AG09309 (cell line): ENCODE data around the gene JAKMIP2.

Experiments
- DNase-seq: peaks from one replicate; pipeline ENCODE4 v3.0.0-alpha.2; 2010; ENCODE audit warnings: low read depth
- H3K4me3 ChIP-seq: 2 replicates; pipeline ENCODE4 v1.5.1; 2011; ENCODE audit warnings: mild to moderate bottlenecking, low read depth, low read length, moderate library complexity; ENCODE audit not compliant: control insufficient read depth
- TF ChIP-seq, protein P1 (sequence below): IDR thresholded peaks from 2 replicates; pipeline ENCODE4 v1.5.1; 2011; ENCODE audit warnings: mild to moderate bottlenecking, low read depth, low read length, inconsistent platforms; ENCODE audit not compliant: insufficient read depth, control insufficient read depth; ENCODE audit errors: missing control alignments

JAKMIP2 gene

DNA sequence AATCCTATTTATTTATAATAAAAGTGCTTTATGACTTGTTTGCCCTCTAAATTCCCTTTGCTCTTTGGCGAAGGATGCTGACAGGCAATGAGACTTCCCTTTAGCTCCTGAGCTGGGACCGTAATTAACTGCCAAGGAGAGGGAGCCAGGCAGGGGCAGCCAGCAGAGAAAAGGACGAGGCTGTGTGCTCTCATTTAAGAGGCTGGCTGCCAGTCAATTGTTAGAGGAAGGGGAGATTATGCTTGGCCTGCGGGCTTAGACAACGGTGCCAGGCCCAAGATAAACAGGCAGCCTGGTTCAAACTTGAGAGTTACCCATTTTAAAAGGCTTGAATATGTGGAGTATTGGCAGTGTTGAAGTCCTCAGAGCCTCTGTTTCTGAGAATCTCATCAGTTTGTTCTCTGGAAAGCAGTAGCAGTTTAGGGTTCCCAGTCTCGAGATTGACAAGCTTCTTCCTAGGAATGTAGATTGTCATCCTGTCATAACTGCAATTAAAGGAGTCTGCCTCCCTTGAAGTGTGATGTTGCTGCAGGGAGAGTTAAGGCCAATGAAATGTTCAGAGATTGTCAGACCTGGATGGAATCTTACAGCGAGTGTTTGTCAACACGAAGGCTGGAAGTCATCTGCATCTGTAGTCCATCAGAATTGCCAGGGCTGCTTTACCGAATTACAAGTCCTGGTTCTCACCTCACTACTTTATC lies 113.2 kb downstream of the JAKMIP2 start:
- TF ChIP-seq, protein P1, sequence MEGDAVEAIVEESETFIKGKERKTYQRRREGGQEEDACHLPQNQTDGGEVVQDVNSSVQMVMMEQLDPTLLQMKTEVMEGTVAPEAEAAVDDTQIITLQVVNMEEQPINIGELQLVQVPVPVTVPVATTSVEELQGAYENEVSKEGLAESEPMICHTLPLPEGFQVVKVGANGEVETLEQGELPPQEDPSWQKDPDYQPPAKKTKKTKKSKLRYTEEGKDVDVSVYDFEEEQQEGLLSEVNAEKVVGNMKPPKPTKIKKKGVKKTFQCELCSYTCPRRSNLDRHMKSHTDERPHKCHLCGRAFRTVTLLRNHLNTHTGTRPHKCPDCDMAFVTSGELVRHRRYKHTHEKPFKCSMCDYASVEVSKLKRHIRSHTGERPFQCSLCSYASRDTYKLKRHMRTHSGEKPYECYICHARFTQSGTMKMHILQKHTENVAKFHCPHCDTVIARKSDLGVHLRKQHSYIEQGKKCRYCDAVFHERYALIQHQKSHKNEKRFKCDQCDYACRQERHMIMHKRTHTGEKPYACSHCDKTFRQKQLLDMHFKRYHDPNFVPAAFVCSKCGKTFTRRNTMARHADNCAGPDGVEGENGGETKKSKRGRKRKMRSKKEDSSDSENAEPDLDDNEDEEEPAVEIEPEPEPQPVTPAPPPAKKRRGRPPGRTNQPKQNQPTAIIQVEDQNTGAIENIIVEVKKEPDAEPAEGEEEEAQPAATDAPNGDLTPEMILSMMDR, result no peak
- no peak overlapping the region for H3K4me3 ChIP-seq
- DNase-seq, result no peak

DNA sequence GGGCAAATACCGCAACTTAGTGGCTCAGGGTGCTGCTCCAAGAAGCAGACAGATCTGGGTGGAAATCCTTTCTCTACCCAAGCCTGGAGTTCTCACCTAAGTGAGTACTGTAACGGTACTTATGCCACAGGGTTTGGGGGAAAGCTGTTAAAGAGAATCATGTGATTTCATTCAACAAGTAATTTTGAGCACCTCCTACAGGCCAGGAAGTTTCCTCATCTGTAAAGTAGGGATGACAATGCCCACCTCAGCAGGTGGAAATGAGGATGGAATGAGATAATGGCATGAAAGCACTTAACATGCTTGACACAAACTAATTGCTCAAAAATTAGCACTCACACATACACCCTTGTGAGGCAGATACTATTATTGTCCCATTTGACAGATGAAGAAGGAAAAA lies 114.1 kb downstream of the JAKMIP2 start:
- no peak for DNase-seq
- TF ChIP-seq, protein P1, result no peak
- no peak overlapping the region for H3K4me3 ChIP-seq

DNA sequence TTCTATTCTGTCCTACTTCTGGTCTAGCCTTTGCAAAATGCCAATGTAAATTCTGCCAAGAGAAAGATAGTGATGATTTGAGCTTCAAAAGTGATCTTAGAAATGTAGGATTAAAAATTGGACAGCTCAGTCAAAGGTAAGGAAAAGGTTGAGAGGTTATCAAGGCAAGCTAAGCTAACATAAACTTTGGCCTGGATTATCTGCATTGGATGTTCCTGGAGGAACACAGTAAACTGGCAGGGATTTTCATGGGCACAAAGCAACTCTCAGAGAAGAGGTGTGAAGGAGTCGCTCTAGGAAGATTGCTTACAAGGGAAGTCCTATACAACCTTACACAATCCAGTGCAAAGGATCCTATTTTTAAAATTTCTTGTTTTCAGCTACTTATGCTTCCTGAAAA lies 115.2 kb downstream of the JAKMIP2 start:
- H3K4me3 ChIP-seq, result no peak overlapping the region
- no peak for DNase-seq
- TF ChIP-seq, protein P1, result no peak

DNA sequence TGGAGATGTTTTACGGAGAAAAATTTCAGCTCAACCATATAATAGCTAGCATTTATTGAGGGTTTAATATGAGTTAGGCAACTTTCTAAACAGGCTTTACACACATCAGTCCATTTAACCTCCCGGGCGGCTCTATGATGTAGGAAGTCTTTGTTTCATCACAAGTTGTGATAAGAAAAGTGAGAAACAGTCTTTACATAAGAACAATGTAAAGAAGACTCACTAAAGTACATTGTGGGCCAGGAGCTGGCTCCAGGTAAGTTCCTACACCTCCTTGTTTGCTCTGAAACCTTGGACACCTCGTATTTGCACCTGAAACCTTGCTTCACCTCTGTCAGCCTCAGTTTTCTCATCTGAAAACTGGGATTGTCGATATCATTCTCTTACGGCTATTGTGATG lies 116.1 kb downstream of the JAKMIP2 start:
- DNase-seq, result no peak
- no peak overlapping the region for H3K4me3 ChIP-seq

DNA sequence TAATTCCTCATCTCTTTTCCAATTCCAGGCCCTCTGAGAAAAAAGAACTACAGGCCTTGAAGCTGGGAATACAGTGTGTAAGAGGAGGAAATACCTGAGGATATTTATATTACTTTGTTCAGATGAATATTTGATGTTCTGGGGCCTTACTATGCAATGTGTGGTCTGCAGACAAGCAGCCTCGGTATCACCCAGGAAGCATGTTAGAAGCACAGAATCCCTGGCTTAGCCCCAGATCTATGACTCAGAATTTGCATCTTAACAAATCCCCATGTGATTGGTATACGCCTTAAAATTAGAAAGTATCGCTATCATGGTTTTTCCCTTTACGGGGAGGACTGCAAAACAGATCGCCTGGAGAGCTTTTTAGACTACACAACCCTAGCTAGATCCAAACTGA lies 121.0 kb downstream of the JAKMIP2 start:
- DNase-seq, result no peak
- TF ChIP-seq, protein P1, result no peak
- no peak overlapping the region for H3K4me3 ChIP-seq

More for the DNA sequence above, 116.1 kb downstream of the JAKMIP2 start:
- TF ChIP-seq, protein P1, result no peak

DNA sequence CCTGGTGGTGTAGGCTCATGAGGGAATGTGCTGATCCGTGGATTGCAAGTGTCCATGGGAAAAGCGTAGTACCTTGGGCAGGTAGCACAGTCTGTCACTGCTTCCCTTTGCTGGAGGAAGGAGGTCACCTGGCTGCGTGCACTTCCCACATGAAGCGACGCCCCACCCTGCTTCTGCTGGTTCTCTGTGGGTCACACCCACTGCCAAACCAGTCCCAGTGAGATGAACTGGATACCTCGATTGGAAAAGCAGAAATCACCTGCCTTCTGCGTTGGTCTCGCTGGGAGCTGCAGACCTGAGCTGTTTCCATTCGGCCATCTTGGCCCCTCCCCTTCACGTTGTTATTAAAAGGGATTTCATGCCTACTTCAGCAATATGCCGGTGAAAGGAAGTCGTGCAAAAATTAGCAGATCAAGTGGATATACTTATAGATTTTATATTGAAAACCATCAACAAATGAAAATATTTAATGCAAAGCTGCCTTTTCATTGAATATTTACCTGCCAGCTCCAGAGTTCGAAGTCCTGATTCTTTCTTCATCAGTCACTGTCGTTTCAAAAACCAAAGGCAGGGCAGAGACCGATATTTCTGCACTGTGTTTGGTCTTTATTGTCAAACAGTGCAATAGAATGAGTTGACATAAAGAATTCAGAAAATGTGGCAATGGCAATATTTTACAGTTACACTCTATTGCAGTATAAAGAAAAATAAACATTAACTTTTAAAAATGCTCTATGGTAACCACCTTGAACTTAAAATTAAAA lies 123.2 kb downstream of the JAKMIP2 start:
- DNase-seq, result no peak
- H3K4me3 ChIP-seq, result no peak overlapping the region
- TF ChIP-seq, protein P1, result no peak
